HEK293T (cell line): ENCODE measurements around the gene DOK6.

ENCODE experiments used
- CTCF ChIA-PET: fragments of 350-600 bp; formaldehyde crosslinking; extraction: SDS; loops from one replicate; lab custom pipeline; 2021; ENCODE audit warnings: antibody characterized with exemption, inconsistent platforms; lab: Yijun Ruan, JAX
- POLR2A ChIA-PET: fragments of 350-600 bp; formaldehyde crosslinking; extraction: SDS; loops from one replicate; lab custom pipeline; 2020; ENCODE audit warnings: antibody characterized with exemption, inconsistent platforms; lab: Yijun Ruan, JAX
- DNase-seq: peaks from one replicate; pipeline ENCODE4 v3.0.0; 2012; ENCODE audit warnings: mixed read lengths; ENCODE audit errors: extremely low spot score
- ARNT ChIP-seq: fragments of 450-650 bp; IDR thresholded peaks from 2 replicates; pipeline ENCODE4 v1.6.1; 2017; ENCODE audit warnings: mild to moderate bottlenecking
- BHLHE40 ChIP-seq: fragments of 450-650 bp; IDR thresholded peaks from 2 replicates; pipeline ENCODE4 v1.6.1; 2016; ENCODE audit warnings: mild to moderate bottlenecking, moderate library complexity, borderline replicate concordance
- CTBP1 ChIP-seq: fragments of 450-650 bp; IDR thresholded peaks from 2 replicates; pipeline ENCODE4 v1.6.1; 2016; ENCODE audit warnings: borderline replicate concordance
- ELF4 ChIP-seq: fragments of 450-650 bp; IDR thresholded peaks from 2 replicates; pipeline ENCODE4 v1.6.1; 2017; ENCODE audit warnings: antibody characterized with exemption
- FOXA1 ChIP-seq: fragments of 450-650 bp; IDR thresholded peaks from 2 replicates; pipeline ENCODE4 v1.6.1; 2016; ENCODE audit warnings: mild to moderate bottlenecking
- FOXK2 ChIP-seq: fragments of 450-650 bp; IDR thresholded peaks from 2 replicates; pipeline ENCODE4 v1.6.1; 2016; ENCODE audit warnings: mild to moderate bottlenecking
- FOXM1 ChIP-seq: fragments of 450-650 bp; IDR thresholded peaks from 2 replicates; pipeline ENCODE4 v1.6.1; 2017; ENCODE audit warnings: mild to moderate bottlenecking, borderline replicate concordance
- HDGF ChIP-seq: fragments of 450-650 bp; IDR thresholded peaks from 2 replicates; pipeline ENCODE4 v1.6.1; 2017; ENCODE audit warnings: antibody characterized with exemption, borderline replicate concordance
- L3MBTL2 ChIP-seq: fragments of 450-650 bp; conservative IDR thresholded peaks from 2 replicates; pipeline ENCODE4 v1.6.1; 2016; ENCODE audit warnings: mild to moderate bottlenecking
- LEF1 ChIP-seq: fragments of 450-650 bp; IDR thresholded peaks from 2 replicates; pipeline ENCODE4 v1.6.1; 2017; ENCODE audit warnings: mild to moderate bottlenecking, borderline replicate concordance
- NFRKB ChIP-seq: fragments of 450-650 bp; IDR thresholded peaks from 2 replicates; pipeline ENCODE4 v1.6.1; 2016; ENCODE audit warnings: mild to moderate bottlenecking, moderate library complexity
- SP1 ChIP-seq: fragments of 450-650 bp; IDR thresholded peaks from 2 replicates; pipeline ENCODE4 v1.6.1; 2017
- SUZ12 ChIP-seq: fragments of 450-650 bp; IDR thresholded peaks from 2 replicates; pipeline ENCODE4 v1.6.1; 2016; ENCODE audit warnings: mild to moderate bottlenecking
- TARDBP ChIP-seq: fragments of 450-650 bp; IDR thresholded peaks from 2 replicates; pipeline ENCODE4 v1.6.1; 2016
- ZNF384 ChIP-seq: fragments of 450-650 bp; IDR thresholded peaks from 2 replicates; pipeline ENCODE4 v1.6.1; 2016
- TF ChIP-seq, protein P1 (sequence below): fragments of 450-650 bp; IDR thresholded peaks from 2 replicates; pipeline ENCODE4 v1.6.1; 2016

DOK6 gene

DNA sequence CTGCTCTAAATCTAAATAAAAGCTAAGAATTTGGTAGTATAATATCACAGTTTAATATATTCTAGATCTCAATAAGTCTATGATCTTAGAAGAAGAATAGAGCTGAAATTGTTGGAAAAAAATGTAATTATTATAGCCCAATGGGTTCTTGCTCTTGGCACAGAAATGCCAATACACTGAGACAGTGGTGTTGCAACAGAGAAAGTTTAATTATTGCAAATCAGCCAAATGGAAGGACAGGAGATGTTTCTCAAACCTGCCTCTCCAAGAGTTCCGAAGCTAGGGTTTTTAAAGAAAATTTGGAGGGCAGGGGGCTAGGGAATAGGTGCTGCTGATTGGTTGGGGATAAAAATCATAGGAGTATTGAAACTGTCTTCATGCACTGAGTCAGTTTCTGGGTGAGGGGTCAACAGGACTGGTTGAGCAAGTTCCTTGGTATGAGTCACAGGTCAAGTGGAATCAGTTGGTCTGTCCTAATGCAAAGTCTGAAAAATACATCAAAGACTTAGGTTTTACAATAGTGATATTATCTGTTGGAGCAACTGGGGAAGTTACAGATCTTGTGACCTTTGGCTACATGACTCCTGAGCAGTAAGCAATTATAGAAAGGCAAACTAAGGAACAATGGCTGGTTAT lies 318.3 kb downstream of the DOK6 start:
- no peak for DNase-seq
- CTCF ChIA-PET = no interaction called here
- TF ChIP-seq CTBP1 (no peak), FOXM1 (no peak), TARDBP (no peak), LEF1 (no peak), SP1 (no peak)
- POLR2A ChIA-PET = no interaction called here

DNA sequence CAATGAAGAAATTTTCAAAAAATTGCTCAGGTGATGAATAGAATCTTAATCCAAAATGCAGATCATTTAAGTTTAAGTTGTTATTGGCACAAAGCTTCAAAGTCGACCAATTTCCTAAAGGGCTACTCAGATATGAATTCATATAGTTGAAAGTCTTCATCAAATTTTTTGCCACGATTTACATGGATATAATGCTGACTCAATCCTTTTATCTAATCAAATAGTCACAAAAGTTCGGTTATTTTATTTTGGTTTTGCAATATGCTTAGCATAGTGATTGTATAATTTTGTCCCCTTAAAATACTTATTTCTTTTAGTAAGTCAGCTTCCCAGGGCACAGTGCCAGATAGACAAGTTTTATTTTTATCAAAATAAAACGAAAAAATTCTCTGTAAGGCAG lies 319.7 kb downstream of the DOK6 start:
- ChIA-PET CTCF (no interaction called here), POLR2A (no interaction called here)
- TF ChIP-seq NFRKB = no peak
- TF ChIP-seq HDGF = no peak
- no peak for TF ChIP-seq SUZ12
- TF ChIP-seq, protein P1, sequence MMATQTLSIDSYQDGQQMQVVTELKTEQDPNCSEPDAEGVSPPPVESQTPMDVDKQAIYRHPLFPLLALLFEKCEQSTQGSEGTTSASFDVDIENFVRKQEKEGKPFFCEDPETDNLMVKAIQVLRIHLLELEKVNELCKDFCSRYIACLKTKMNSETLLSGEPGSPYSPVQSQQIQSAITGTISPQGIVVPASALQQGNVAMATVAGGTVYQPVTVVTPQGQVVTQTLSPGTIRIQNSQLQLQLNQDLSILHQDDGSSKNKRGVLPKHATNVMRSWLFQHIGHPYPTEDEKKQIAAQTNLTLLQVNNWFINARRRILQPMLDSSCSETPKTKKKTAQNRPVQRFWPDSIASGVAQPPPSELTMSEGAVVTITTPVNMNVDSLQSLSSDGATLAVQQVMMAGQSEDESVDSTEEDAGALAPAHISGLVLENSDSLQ = no peak
- no peak for TF ChIP-seq ZNF384
- TF ChIP-seq TARDBP = no peak
- TF ChIP-seq LEF1 = no peak
- no peak for TF ChIP-seq ARNT
- no peak for TF ChIP-seq FOXA1
- TF ChIP-seq ELF4 = no peak
- no peak for TF ChIP-seq FOXK2
- no peak for TF ChIP-seq L3MBTL2
- TF ChIP-seq SP1 = no peak
- no peak for TF ChIP-seq CTBP1
- TF ChIP-seq BHLHE40 = no peak
- DNase-seq = no peak

DNA sequence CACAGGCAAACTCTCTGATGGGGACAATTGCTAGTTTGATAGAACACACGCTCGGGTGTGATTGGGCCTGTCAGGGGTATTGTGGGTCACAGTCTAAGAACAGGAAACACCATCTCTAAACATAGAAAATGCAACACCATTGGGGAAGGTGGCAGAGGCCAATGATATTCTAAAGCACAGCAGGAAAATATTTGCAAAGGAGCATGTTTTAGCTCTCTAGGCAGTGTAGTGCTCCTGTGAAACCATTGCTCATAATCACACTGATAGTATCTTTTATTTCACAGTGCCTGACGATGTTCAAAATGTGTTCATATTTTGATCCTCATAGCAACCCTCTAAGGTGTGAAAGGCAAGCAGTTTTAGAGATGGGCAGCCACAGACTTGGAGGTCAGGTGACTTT lies 322.7 kb downstream of the DOK6 start:
- POLR2A ChIA-PET = no interaction called here
- CTCF ChIA-PET = interaction anchor here (0.6 kb wide), 1 partner anchor 37 kb away, joined by 3 read pairs; no protein-coding TSS in a partner anchor
- TF ChIP-seq BHLHE40 (no peak), FOXA1 (no peak), NFRKB (no peak), ELF4 (no peak), ARNT (no peak), FOXM1 (no peak), TARDBP (no peak)
- DNase-seq = no peak

DNA sequence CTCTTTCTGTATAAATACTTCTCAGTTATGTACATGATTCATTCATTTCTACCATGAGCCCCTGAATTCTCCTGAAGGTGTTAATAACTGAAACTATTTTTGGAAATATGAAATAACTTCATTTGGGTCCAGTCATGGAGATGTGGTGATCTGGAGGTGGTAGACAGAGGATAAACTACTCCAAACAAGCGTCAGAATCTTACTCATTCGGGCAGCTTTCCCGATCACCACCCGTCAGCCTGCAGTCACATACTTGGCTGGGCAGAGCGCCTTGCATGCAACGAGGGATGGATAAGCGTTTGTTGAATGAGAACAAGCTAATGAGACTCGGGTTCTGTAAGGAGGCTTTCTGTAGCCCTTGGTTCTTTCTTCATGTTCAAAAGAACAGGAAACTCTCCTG lies 324.3 kb downstream of the DOK6 start:
- CTCF ChIA-PET = no interaction called here
- TF ChIP-seq ZNF384 (no peak), TARDBP (no peak), FOXK2 (no peak), FOXM1 (no peak), ARNT (no peak), LEF1 (no peak), ELF4 (no peak)
- no peak for DNase-seq
- POLR2A ChIA-PET = no interaction called here

DNA sequence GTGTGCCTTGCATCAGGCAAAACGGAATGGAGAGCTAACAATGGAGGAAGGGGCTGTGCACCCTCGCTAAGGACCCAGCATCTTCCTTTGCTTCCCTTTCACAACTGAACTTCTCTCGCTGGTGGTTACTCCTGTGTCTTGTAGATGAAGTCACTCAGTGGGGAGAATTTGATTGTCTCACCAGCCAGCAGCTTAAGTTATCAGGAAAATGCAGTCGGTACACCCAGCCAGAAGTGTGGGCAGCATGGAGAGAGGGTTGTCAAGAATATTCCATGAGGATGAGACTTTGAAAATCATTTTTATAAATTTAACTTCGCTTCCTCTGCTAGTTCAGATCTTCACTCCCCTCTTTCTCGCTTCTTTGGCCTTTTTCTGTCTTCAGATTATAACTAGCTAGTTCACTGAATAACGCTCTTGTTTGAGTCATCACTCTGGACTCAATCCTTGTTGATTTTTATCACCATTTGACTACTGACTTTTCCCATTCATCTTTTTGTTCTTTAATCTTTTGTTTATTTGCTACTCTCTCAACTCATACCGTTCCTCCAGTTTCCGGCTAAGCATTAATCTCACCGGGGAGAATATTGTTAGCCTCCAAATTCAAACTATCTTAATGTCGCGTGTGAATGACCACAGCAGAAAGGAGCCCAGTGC lies 325.3 kb downstream of the DOK6 start:
- POLR2A ChIA-PET = no interaction called here
- CTCF ChIA-PET = no interaction called here
- no peak for DNase-seq
- TF ChIP-seq, protein P1 = no peak
- TF ChIP-seq CTBP1 (no peak), FOXK2 (no peak), NFRKB (no peak), FOXA1 (no peak), BHLHE40 (no peak), ARNT (no peak), SUZ12 (no peak), ELF4 (no peak), SP1 (no peak), ZNF384 (no peak), TARDBP (no peak), HDGF (no peak), LEF1 (no peak), L3MBTL2 (no peak), FOXM1 (no peak)

DNA sequence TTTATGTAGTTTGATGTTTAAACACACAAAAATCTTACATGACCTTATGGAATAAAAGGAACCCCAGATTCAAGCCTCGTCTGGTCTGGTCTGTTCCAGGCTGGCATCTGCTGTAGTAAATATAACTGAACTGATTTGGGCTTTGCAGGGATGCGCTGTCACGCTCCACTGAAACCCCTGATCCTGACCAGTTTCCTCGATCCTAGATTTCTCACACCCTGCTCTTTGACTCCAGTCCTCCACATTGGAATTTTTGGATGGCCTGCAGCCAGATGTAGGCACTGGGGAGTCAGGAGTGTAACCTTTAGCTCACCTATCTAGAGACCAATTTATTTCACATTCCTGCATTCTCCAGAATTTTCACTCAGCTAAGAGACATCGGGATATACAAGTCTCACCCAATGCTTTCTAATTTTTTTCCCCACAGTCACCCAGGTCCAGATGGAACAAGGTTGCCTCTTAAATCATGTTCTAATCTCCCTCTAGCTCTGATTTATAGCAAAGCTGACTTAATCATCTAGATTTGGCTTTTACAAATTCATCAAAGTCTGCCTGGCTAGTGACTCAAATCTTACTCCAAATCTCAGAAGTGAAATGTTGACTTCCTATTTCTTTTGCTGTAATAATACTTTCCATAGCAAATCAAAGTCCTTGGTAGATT lies 327.4 kb downstream of the DOK6 start:
- CTCF ChIA-PET = no interaction called here

More for the DNA sequence above, 327.4 kb downstream of the DOK6 start:
- POLR2A ChIA-PET = no interaction called here
- TF ChIP-seq FOXK2 (no peak), ELF4 (no peak), CTBP1 (no peak), L3MBTL2 (no peak), SP1 (no peak), BHLHE40 (no peak), ZNF384 (no peak), FOXA1 (no peak), FOXM1 (no peak), ARNT (no peak), LEF1 (no peak), HDGF (no peak), NFRKB (no peak), TARDBP (no peak)
- TF ChIP-seq, protein P1 = no peak
- no peak for DNase-seq
